ENCODE results near the gene CSTB. TPM values are rescaled to one million over a fixed set of nuclear protein-coding genes. Genes with fewer than 3 reads are reported as not detected.
A peak's percentile ranks its signal among the peaks of the same experiment; 100 is the strongest.

CSTB gene
- total RNA-seq, 2 donors from 2014 or later, result 2.3 to 8.4 TPM

GRCh38 chr21:43737158-43737950 is 38.8 kb downstream of the CSTB start:
- Histone ChIP-seq H3K4me1 (ENCODE audit: control insufficient read depth in 1 of 2, low read depth in 2 of 2) (peaks cover 23 to 40% of the 10 kb centered on the region in 2 donors), H3K27me3 (replicated peaks; ENCODE audit: insufficient read depth) (no peaks in the 10 kb centered on the region), H3K27ac (peak overlapping the region in 1 of 2 donors; percentile 61), H3K36me3 (peaks cover 5% of the 10 kb centered on the region), H3K4me3 (no peak overlapping the region), H3K9me3 (no peaks in the 10 kb centered on the region)
- TF ChIP-seq CTCF (IDR thresholded peaks at IDR 0.05), result no peak
- ATAC-seq (ENCODE audit: insufficient number of reproducible peaks, low FRiP score, low read depth), result no peak
- DNase-seq (ENCODE audit: low spot score), result no peak

GRCh38 chr21:43736224-43736883 is 39.8 kb downstream of the CSTB start:
- Histone ChIP-seq H3K4me3 (no peak overlapping the region), H3K9me3 (no peaks in the 10 kb centered on the region), H3K4me1 (ENCODE audit: control insufficient read depth in 1 of 2, low read depth in 2 of 2) (peaks cover 23 to 50% of the 10 kb centered on the region in 2 donors), H3K36me3 (peaks cover 3% of the 10 kb centered on the region), H3K27me3 (replicated peaks; ENCODE audit: insufficient read depth) (no peaks in the 10 kb centered on the region), H3K27ac (no peak overlapping the region)
- TF ChIP-seq CTCF (IDR thresholded peaks at IDR 0.05), result no peak
- DNase-seq (ENCODE audit: low spot score), result no peak
- ATAC-seq (ENCODE audit: insufficient number of reproducible peaks, low FRiP score, low read depth), result no peak

- DNase-seq (ENCODE audit: low spot score) (no peak), ATAC-seq (ENCODE audit: insufficient number of reproducible peaks, low FRiP score, low read depth) (no peak)
- peaks cover 23 to 54% of the 10 kb centered on the region in 2 donors for H3K4me1 ChIP-seq (ENCODE audit: control insufficient read depth in 1 of 2, low read depth in 2 of 2)
- H3K27me3 ChIP-seq (replicated peaks; ENCODE audit: insufficient read depth), result no peaks in the 10 kb centered on the region
- peak overlapping the region; percentile 47 for H3K4me3 ChIP-seq
- no peaks in the 10 kb centered on the region for H3K9me3 ChIP-seq
- H3K36me3 ChIP-seq, result peaks cover 3% of the 10 kb centered on the region
- TF ChIP-seq CTCF (IDR thresholded peaks at IDR 0.05), result no peak
- H3K27ac ChIP-seq, result peak overlapping the region; percentile 52 to 67
Measured at GRCh38 chr21:43735236-43736091, 40.6 kb downstream of the CSTB start.

GRCh38 chr21:43734928-43735229 is 41.2 kb downstream of the CSTB start:
- DNase-seq (ENCODE audit: low spot score) (no peak), ATAC-seq (ENCODE audit: insufficient number of reproducible peaks, low FRiP score, low read depth) (no peak)
- peaks cover 3% of the 10 kb centered on the region for H3K36me3 ChIP-seq
- peaks cover 23 to 54% of the 10 kb centered on the region in 2 donors for H3K4me1 ChIP-seq (ENCODE audit: control insufficient read depth in 1 of 2, low read depth in 2 of 2)
- peak overlapping the region; percentile 52 to 67 for H3K27ac ChIP-seq
- H3K4me3 ChIP-seq, result peak overlapping the region; percentile 47
- TF ChIP-seq CTCF (IDR thresholded peaks at IDR 0.05), result no peak
- no peaks in the 10 kb centered on the region for H3K27me3 ChIP-seq (replicated peaks; ENCODE audit: insufficient read depth)
- no peaks in the 10 kb centered on the region for H3K9me3 ChIP-seq

Measured in thoracic aorta (tissue), 2 donors.